HCT116 (cell line): ENCODE results near the gene TOMM34.

ENCODE experiments used
- CTCF ChIP-seq, 3 experiments: fragments of 200-600 bp in 1 of 3; sonication (generic) in 1 of 3; IDR thresholded peaks in 2 of 3; conservative IDR thresholded peaks in 1 of 3; 2 replicates each; pipeline ENCODE4 v1.5.1; 2012 to 2017; ENCODE audit warnings: low read depth in 2 of 3, low read length in 2 of 3, antibody characterized with exemption in 1 of 3, borderline replicate concordance in 1 of 3, control low read depth in 1 of 3, mild to moderate bottlenecking in 1 of 3, mixed read lengths in 1 of 3, mixed run types in 1 of 3, moderate library complexity in 1 of 3; ENCODE audit not compliant: insufficient read depth in 1 of 3
- EZH2 ChIP-seq: fragments of 200-600 bp; sonication (generic); IDR thresholded peaks from 2 replicates; pipeline ENCODE4 v1.6.1; 2017; ENCODE audit warnings: antibody characterized with exemption, mixed run types
- POLR2AphosphoS5 ChIP-seq: IDR thresholded peaks from 2 replicates; pipeline ENCODE4 v1.6.1; 2011; ENCODE audit warnings: mild to moderate bottlenecking, low read depth, low read length, moderate library complexity
- TF ChIP-seq, protein P1 (sequence below): IDR thresholded peaks from 2 replicates; pipeline ENCODE4 v1.6.1; 2012

GRCh38 chr20:44912189-44912588 lies 48.0 kb downstream of the TOMM34 start:
- TF ChIP-seq POLR2AphosphoS5 (no peak; the same call in 1 of the 2 replicates), CTCF (IDR thresholded peaks at IDR 0.05 in 2 of 3, conservative IDR thresholded peaks at IDR 0.05 in 1 of 3; ENCODE audit: borderline replicate concordance in 1 of 3, insufficient read depth in 1 of 3, low read depth in 2 of 3, low read length in 2 of 3) (no peak), EZH2 (no peak)
- TF ChIP-seq, protein P1, sequence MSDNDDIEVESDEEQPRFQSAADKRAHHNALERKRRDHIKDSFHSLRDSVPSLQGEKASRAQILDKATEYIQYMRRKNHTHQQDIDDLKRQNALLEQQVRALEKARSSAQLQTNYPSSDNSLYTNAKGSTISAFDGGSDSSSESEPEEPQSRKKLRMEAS, result no peak
